ENCODE data around the gene ADAMTSL2.

ADAMTSL2 gene

GRCh38 chr9:133499892-133500270 lies 34.6 kb upstream of the ADAMTSL2 start:
- DNase-seq (ENCODE audit: low spot score): no peak

- no peak for DNase-seq (ENCODE audit: low spot score)
Measured at GRCh38 chr9:133502112-133502511, 32.4 kb upstream of the ADAMTSL2 start.

- no peak for DNase-seq (ENCODE audit: low spot score)
Measured at GRCh38 chr9:133505186-133505830, 29.2 kb upstream of the ADAMTSL2 start.

- DNase-seq (ENCODE audit: low spot score): no peak
Measured at GRCh38 chr9:133505901-133506652, 28.4 kb upstream of the ADAMTSL2 start.

GRCh38 chr9:133506653-133507038 lies 27.9 kb upstream of the ADAMTSL2 start:
- DNase-seq (ENCODE audit: low spot score): no peak

- DNase-seq (ENCODE audit: low spot score): no peak
Measured at GRCh38 chr9:133507246-133507965, 27.1 kb upstream of the ADAMTSL2 start.

GRCh38 chr9:133508046-133508445 lies 26.5 kb upstream of the ADAMTSL2 start:
- DNase-seq (ENCODE audit: low spot score): no peak

GRCh38 chr9:133509179-133510083 lies 25.1 kb upstream of the ADAMTSL2 start:
- peak; percentile 59 for DNase-seq (ENCODE audit: low spot score)

- no peak for DNase-seq (ENCODE audit: low spot score)
Measured at GRCh38 chr9:133510926-133511505, 23.5 kb upstream of the ADAMTSL2 start.

- no peak for DNase-seq (ENCODE audit: low spot score)
Measured at GRCh38 chr9:133511607-133512006, 22.9 kb upstream of the ADAMTSL2 start.

GRCh38 chr9:133512253-133513213 lies 22.0 kb upstream of the ADAMTSL2 start:
- DNase-seq (ENCODE audit: low spot score): no peak

GRCh38 chr9:133513214-133514100 lies 21.0 kb upstream of the ADAMTSL2 start:
- no peak for DNase-seq (ENCODE audit: low spot score)

- DNase-seq (ENCODE audit: low spot score): peak; percentile 63
Measured at GRCh38 chr9:133514460-133515239, 19.9 kb upstream of the ADAMTSL2 start.

GRCh38 chr9:133515240-133515610 lies 19.3 kb upstream of the ADAMTSL2 start:
- DNase-seq (ENCODE audit: low spot score): no peak

GRCh38 chr9:133515615-133516255 lies 18.8 kb upstream of the ADAMTSL2 start:
- DNase-seq (ENCODE audit: low spot score): no peak

GRCh38 chr9:133516256-133516960 lies 18.1 kb upstream of the ADAMTSL2 start:
- no peak for DNase-seq (ENCODE audit: low spot score)

GRCh38 chr9:133516961-133517350 lies 17.5 kb upstream of the ADAMTSL2 start:
- no peak for DNase-seq (ENCODE audit: low spot score)

- no peak for DNase-seq (ENCODE audit: low spot score)
Measured at GRCh38 chr9:133517711-133518110, 16.8 kb upstream of the ADAMTSL2 start.
